HG03175 (cell line): ENCODE data around the gene ZMYM4.

Experiments used
- ATAC-seq: cut with Tn5 transposase; IDR thresholded peaks from one replicate; pipeline ENCODE4 v1.9.1; 2021; ENCODE audit warnings: mild to moderate bottlenecking, moderate library complexity; ENCODE audit not compliant: unreplicated experiment

ZMYM4 gene

GRCh38 chr1:35394386-35394785 lies 125.9 kb downstream of the ZMYM4 start:
- ATAC-seq, result no peak

- ATAC-seq, result no peak
Observed at GRCh38 chr1:35398739-35399138, 130.2 kb downstream of the ZMYM4 start.

- no peak for ATAC-seq
Observed at GRCh38 chr1:35401049-35401448, 132.5 kb downstream of the ZMYM4 start.

GRCh38 chr1:35406103-35406502 lies 137.6 kb downstream of the ZMYM4 start:
- no peak for ATAC-seq

GRCh38 chr1:35407743-35408142 lies 139.2 kb downstream of the ZMYM4 start:
- ATAC-seq, result no peak

- ATAC-seq, result no peak
Observed at GRCh38 chr1:35408925-35409324, 140.4 kb downstream of the ZMYM4 start.

GRCh38 chr1:35426097-35426586 lies 157.6 kb downstream of the ZMYM4 start:
- ATAC-seq, result no peak

GRCh38 chr1:35428360-35428759 lies 159.9 kb downstream of the ZMYM4 start:
- ATAC-seq, result no peak

- no peak for ATAC-seq
Observed at GRCh38 chr1:35430762-35431161, 162.3 kb downstream of the ZMYM4 start.

GRCh38 chr1:35431173-35431599 lies 162.7 kb downstream of the ZMYM4 start:
- no peak for ATAC-seq

GRCh38 chr1:35432231-35432630 lies 163.7 kb downstream of the ZMYM4 start:
- ATAC-seq, result no peak

- ATAC-seq, result no peak
Observed at GRCh38 chr1:35433714-35434113, 165.2 kb downstream of the ZMYM4 start.

GRCh38 chr1:35434703-35435102 lies 166.2 kb downstream of the ZMYM4 start:
- no peak for ATAC-seq

- no peak for ATAC-seq
Observed at GRCh38 chr1:35436078-35436477, 167.6 kb downstream of the ZMYM4 start.

GRCh38 chr1:35437200-35437599 lies 168.7 kb downstream of the ZMYM4 start:
- no peak for ATAC-seq

- ATAC-seq, result no peak
Observed at GRCh38 chr1:35439626-35440025, 171.1 kb downstream of the ZMYM4 start.

GRCh38 chr1:35441926-35442579 lies 173.5 kb downstream of the ZMYM4 start:
- ATAC-seq, result no peak

GRCh38 chr1:35442734-35443133 lies 174.2 kb downstream of the ZMYM4 start:
- ATAC-seq, result no peak

GRCh38 chr1:35443768-35444518 lies 175.4 kb downstream of the ZMYM4 start:
- no peak for ATAC-seq

- ATAC-seq, result no peak
Observed at GRCh38 chr1:35444519-35444774, 175.9 kb downstream of the ZMYM4 start.

GRCh38 chr1:35447278-35447677 lies 178.8 kb downstream of the ZMYM4 start:
- ATAC-seq, result no peak

GRCh38 chr1:35448344-35448801 lies 179.9 kb downstream of the ZMYM4 start:
- no peak for ATAC-seq
